ENCODE data around the gene ALPG.
"Not testable (repeated sequence)": the region's sequence is repeated elsewhere in the genome, so short reads cannot be mapped to it uniquely, and the experiment has no call there.

ALPG gene

DNA sequence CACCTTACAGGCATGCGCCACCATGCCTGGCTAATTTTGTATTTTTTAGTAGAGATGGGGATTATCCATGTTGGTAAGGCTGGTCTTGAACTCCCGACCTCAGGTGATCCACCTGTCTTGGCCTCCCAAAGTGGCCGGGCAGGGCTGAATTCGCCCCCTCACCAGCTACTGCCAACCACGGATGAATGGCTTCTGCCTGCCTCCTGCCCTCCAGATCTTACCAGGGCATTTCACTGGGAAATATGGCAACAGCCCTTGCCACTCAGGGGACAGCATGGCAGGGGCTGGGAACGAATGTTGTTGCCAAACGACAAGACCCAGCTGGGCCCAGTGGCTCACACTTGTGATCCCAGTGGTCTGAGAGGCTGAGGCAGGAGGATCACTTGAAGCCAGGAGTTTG lies 29.9 kb upstream of the ALPG start:
- no peak for DNase-seq (ENCODE audit: low read depth, low spot score)

DNA sequence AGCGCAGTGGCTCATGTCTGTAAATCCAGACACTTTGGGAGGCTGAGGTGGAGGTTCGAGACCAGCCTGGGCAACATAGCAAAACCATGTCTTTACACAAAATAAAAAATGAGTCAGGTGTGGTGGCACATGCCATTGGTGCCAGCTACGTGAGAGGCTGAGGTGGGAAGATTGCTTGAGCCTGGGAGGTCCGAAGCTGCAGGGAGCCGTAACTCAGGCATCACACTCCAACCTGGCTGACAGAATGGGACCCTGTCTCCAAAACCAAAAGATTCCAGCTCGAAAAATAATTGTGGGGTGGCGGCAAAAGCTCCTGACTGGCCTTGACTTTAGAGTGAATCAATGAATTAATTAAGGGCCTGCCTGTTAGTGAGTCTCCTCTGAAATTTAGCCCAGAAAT lies 29.3 kb upstream of the ALPG start:
- no peak for DNase-seq (ENCODE audit: low read depth, low spot score)

DNA sequence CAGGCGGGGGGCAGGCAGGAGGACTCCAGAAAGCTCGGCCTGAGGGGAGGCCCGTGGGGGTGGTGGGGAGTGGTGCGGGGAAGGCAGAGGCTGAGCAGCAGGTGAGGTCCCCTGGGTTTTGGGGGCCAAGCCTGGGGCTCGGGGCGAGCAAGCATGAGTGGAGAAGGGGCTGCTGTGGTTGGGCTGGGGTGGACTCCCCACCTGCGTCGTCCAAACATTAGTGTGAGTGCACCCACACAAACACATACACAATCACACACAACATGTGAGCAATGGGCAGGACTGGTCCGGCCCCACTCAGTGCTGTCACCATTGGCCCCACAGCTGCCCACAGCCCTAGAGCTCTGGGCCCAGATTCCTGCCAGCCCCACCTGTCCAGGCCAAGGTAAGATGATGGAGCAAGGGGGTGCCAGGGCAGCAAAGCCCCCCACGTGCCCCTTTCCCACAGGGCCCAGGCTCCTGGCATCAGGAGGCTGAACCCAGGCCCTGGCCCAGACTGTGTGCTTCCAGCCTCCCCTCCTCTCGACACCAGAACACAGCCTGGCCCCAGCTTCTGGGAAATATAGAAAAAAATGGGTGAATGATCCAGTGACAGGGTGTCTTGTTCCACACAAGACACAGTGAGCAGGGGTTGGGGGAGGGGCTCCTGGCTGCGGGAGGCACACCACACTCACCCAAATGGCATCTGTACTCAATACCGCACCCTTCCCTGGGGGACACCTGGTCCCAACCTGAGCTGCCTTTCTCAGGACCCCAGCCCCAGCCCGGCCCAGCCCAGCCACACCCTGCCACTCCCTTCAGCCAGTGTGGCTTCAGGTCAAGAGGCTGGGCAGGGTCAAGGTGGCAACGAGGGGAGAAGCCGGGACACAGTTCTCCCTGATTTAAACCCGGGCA lies 28.6 kb upstream of the ALPG start:
- DNase-seq (ENCODE audit: low read depth, low spot score): no peak

DNA sequence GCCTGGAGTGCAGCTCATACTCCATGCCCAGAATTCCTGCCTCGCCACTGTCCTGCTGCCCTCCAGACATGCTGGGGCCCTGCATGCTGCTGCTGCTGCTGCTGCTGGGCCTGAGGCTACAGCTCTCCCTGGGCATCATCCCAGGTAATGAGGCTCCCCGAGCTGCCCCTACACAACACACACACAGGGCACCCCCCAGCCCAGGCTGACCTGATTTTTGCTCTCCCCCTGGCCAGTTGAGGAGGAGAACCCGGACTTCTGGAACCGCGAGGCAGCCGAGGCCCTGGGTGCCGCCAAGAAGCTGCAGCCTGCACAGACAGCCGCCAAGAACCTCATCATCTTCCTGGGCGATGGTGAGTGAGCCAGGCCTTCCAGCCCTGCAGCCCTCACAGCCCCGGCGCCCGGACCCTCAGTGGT lies 27.9 kb upstream of the ALPG start, which contains the start of gene ALPP:
Gene ALPP (plus strand): TSS at position 17 of the 417 bp plus-strand sequence. CDS start 52 bp downstream, at position 69.
- not testable (repeated sequence) for DNase-seq (ENCODE audit: low read depth, low spot score)

DNA sequence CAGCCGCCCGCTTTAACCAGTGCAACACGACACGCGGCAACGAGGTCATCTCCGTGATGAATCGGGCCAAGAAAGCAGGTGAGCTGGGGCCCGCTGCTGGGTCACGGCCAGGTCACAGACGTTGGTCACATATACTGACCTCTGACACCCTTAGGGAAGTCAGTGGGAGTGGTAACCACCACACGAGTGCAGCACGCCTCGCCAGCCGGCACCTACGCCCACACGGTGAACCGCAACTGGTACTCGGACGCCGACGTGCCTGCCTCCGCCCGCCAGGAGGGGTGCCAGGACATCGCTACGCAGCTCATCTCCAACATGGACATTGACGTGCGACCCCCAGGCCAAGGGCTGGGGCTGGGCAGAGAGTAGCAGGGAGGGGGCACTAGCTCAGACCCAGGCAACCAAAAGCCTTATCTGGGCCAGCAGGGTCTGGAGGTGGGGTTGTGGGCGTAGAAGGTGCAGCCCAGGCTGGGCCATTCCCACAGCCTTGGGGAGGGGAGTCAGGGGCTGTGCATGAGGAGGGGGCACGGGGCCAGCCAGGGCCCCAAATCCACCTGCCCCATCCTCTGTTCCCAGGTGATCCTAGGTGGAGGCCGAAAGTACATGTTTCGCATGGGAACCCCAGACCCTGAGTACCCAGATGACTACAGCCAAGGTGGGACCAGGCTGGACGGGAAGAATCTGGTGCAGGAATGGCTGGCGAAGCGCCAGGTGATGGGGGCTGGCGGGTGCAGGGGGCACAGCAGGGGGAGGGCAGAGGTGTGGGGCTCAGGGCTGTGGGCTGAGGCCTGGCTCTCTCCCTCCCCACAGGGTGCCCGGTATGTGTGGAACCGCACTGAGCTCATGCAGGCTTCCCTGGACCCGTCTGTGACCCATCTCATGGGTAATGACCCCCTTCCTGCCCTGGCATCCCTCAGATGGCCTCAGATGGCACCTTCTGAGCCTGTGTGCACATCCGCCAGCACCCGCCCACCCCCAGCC lies 26.7 kb upstream of the ALPG start:
- DNase-seq (ENCODE audit: low read depth, low spot score): not testable (repeated sequence)

DNA sequence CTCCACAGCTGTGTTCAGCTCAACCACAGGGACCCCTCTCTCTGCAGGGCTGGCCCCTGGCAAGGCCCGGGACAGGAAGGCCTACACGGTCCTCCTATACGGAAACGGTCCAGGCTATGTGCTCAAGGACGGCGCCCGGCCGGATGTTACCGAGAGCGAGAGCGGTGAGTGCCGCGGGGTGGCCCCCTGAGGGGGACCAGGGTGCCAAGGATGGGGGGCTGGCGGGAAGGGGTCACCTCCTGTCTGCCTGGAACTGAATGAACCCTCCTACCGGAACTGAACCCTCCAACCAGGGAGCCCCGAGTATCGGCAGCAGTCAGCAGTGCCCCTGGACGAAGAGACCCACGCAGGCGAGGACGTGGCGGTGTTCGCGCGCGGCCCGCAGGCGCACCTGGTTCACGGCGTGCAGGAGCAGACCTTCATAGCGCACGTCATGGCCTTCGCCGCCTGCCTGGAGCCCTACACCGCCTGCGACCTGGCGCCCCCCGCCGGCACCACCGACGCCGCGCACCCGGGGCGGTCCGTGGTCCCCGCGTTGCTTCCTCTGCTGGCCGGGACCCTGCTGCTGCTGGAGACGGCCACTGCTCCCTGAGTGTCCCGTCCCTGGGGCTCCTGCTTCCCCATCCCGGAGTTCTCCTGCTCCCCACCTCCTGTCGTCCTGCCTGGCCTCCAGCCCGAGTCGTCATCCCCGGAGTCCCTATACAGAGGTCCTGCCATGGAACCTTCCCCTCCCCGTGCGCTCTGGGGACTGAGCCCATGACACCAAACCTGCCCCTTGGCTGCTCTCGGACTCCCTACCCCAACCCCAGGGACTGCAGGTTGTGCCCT lies 25.2 kb upstream of the ALPG start:
- not testable (repeated sequence) for DNase-seq (ENCODE audit: low read depth, low spot score)

DNA sequence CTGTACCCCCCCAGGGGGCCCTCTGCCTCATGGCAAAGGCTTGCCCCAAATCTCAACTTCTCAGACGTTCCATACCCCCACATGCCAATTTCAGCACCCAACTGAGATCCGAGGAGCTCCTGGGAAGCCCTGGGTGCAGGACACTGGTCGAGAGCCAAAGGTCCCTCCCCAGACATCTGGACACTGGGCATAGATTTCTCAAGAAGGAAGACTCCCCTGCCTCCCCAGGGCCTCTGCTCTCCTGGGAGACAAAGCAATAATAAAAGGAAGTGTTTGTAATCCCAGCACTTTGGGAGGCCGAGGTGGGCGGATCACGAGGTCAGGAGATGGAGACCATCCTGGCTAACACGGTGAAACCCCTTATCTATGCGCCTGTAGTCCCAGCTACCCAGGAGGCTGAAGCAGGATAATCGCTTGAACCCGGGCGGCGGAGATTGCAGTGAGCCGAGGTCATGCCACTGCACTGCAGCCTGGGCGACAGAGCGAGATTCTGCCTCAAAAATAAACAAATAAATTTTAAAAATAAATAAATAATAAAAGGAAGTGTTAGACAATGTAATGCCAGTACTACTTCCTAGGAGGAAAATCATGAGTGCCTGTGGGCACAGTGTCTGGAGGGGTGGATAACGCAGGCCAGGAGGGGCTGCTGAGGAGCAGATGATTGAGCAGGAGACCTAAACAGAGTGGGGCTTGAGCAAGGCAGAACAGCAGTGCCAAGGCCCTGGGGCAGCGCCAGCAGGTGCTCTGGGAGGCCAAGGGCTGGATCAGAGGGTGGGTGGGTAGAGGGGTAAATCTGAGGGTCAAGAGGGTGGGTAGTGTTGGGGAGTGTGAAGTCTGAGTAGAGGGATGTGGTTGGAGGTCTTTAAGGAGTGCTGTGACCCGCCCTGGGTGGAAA lies 24.1 kb upstream of the ALPG start:
- no peak for DNase-seq (ENCODE audit: low read depth, low spot score)

DNA sequence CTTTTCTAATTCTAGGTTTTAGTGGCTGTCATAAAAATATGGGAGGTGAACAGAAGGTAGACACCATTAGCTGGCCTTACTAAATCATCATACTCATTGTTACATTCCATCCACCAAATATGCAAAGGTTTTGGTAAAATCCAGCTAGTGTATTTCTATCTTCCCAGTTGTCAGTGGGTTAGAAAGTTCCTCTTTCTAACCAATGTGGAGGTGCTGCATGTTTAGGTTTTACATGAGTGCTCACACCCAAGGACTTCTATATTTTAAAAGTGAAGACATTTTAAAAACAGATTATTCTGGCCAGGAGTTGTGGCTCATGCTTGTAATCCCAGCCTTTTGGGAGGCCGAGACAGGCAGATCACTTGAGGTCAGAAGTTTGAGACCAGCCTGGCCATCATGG lies 22.2 kb upstream of the ALPG start:
- DNase-seq (ENCODE audit: low read depth, low spot score): no peak

DNA sequence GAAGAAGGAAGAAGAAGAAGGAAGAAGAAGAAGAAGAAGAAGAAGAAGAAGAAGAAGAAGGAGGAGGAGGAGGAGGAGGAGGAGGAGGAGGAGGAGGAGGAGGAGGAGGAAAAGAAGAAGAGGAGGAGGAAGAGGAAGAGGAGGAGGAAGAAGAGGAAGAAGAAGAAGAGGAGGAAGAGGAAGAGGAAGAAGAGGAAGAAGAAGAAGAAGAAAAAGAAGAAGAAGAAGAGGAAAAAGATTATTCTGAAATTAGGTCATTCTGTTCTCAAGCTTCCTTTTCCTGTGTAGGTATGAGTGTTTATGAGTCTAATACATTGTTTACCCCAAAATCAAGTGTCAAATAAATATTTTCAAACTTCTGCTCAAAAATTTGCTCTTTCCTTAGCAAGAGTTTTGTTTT lies 21.6 kb upstream of the ALPG start:
- not testable (repeated sequence) for DNase-seq (ENCODE audit: low read depth, low spot score)

DNA sequence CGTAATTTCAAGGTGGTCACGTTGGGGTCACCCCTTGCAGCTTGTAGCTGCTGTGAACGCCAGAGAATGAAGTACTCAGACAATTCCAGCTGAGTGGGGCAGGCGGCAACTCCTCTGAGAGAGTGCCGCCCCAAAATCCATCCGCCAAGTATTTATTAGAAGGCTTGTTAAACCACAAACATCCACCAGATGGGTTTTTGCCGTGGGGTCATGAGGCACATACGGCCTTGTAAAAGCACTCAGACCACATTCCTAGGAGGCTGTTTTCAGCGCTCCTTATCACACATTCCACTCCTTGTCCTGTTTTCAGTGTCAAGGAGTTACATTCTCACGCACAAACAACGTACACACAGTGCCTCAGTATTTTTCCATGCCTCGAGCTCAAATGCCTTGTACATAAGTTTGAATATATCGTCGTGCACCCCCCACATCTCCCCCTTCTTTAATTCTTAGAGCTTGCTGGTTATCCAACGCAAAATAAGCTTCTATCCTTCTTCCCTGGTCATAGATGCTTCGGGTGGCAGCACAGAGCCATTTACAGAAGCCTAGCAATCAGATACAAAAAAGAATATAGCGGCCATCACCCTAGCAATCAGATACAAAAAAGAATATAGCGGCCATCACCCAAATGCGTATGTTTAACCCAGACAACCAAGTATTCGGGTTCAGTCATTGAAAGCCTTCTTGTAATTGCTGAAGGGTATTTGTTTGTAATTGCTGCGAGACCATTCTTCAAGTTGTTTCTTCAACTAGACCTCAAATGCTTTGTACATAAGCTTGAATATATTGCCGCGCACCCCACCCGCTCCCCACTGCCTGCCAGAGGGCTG lies 20.8 kb upstream of the ALPG start:
- DNase-seq (ENCODE audit: low read depth, low spot score): no peak

DNA sequence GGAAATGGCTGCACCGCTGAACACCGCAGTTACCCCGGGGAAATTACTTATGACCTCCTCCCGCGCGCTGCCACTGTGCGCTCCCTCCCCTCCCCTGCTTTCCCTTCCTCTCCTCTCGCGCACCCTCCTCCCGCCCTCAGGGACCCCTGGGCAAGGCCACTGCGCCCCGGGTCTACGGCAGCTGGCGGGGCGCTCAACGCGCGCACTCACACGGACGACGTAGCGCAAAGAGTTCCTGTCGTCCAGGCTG lies 20.2 kb upstream of the ALPG start:
- DNase-seq (ENCODE audit: low read depth, low spot score): no peak

DNA sequence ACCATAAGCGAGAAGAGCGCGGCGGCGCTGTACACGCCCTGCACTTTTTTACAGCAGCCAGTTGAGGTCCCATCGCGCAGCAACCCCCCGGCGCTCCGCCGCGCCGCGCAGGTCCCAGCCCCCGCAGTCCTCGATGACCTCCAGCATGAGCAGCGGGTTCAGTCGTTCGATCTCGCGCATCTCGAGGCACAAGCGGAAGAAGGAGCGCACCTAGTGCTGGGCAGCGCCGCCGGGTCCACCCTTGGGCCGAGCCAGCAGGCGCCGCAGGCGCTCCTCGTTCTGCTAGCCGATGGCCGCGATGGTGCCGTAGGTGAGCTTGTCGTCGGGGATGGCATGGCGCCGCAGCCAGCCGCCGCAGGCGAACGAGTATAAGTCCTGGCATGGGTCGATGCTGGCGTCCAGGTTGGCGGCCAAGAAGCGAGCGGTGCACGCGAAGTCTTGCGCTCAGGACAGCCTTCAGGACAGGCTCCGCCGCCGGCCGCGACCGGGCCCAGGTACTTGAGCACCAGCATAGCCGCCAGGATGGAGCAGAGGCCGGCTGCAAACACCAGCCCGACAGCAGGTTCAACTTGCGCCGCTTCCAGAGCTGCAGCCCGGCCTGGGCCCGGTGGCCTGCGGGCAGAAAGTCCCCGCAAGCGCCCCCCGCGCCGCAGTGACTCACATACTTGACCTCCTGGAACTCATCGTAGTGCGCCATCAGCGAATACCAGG lies 19.7 kb upstream of the ALPG start:
- no peak for DNase-seq (ENCODE audit: low read depth, low spot score)

DNA sequence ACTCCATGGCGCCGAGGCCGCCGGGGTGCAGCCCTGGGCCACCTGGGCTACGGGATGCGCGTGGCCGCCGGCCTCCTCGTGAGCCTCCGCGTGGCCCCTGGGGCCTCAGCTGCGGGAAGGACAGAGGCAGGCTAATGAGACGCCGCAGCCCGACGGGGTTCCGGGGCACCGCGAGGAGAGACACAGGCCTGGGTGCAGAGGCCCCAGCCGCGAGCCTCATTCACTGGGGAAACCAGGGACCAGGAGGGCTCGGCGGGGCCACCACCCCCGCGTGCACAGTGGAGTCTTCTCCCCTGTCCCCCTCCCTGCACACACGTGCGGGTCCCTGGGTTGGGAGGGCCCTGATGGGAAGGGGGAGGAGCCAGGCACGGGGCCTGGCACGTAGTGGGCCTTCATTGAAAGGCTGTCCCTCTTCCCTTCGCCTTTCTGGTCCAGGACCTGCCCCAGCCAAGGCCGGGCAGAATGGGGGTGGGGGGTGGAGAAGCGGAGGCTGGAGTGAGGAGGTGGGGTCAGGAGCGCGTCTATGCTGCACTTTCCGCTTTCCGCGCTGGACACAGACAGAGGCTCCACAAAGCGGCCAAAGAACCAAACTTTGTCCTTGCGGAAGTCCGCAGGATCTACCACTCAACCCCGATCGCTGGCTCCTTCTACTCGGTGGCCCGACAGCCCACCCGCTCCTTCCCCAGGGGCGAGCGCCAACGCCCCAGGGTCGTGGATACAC lies 19.0 kb upstream of the ALPG start:
- DNase-seq (ENCODE audit: low read depth, low spot score): no peak

DNA sequence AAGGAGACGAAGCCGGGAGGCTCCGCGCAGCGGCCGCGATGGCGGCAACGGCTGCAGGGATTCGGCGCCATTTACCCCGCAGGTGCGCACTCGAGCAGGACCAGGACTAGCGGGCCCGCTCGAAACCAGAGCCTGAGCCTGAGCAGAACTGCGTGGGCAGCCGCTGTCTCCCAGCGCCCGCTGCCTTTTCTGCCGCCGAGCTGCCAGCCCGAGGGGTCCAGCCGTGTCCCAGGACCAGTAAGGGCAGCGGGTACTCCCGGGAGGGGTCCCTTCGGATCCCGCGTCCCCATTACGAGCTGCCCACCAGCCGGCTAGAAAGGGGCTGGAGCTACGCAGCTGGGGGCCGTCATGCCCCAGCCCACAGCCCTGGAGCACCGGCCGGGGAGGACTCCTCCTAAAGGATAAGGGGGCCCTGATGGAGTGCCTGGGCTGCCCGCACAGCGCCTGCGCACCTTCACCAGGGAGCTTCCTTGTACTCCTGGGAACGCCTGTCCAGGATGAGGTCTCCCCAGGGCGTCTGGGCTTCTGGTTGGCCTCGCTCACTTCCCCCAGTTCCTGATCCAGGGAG lies 18.2 kb upstream of the ALPG start:
- no peak for DNase-seq (ENCODE audit: low read depth, low spot score)

DNA sequence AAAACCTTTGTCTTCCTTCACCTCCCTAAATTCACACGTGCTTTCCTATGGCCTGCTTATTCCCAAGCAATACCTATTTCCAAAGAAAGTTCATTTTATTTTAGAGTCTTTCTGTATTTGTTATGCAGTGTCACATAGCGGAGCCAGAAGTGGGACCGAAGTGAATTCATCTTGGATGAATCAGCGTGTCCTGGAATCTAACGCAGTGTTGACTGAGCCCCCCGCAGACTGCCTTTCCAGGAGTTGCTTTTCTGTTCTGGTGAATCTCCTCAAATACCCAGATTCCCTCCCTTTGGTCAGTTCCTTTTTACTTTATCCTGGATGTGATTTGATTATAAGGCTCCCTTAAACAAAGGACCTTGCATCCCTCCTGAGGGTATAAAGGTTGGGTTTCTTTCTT lies 17.3 kb upstream of the ALPG start:
- peak; percentile 26 for DNase-seq (ENCODE audit: low read depth, low spot score)

DNA sequence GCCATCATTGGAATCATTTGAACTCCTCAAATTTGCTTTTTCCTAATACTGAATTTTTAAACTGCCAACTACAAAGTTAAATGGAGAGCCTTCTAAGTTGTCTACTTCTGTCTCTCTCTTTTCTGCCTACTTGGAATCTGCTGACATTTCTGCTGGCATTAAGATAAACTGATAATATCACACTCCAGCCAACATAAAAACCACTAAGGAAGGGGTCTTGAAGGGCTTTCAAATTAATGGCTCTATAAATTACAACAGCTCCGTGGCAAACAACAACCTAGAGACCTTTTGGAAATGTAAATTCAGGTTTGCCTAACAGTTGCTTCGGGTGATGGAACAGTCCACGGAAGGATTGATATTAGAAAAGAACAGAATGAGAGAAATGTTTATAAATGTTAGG lies 16.0 kb upstream of the ALPG start:
- DNase-seq (ENCODE audit: low read depth, low spot score): no peak

DNA sequence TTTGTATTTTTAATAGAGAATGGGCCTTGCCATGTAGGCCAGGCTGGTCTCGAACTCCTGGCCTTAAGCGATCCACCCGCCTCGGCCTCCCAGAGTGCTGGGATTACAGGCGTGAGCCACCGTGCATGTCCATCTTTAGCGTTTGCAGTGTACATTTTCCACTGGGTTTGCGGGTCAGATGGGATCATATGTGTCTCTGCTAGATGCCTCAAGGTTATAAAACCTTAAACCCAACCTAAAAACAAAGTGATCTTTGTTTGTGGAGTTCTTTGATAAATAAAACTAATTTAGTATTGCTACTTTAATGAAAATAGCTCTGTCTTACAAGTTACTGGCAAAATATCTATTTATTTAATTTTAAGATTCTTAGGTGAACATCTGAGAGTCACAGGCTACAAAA lies 13.1 kb upstream of the ALPG start:
- no peak for DNase-seq (ENCODE audit: low read depth, low spot score)

DNA sequence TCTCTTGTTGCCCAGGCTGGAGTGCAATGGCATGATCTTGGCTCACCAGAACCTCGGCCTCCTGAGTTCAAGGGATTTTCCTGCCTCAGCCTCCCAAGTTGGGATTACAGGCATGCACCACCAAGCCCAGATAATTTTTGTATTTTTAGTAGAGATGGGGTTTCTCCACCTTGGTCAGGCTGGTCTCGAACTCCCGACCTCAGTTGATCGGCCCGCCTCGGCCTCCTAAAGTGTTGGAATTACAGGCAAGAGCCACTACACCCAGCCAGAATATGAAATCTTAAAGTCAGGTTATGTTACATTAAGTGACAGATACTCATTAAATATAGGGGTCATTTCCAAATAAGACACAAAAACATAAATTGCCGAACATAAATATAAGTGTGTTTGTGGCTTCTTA lies 12.2 kb upstream of the ALPG start:
- DNase-seq (ENCODE audit: low read depth, low spot score): not testable (repeated sequence)
